ENCODE data around the gene RETREG2.

- no peak for TF ChIP-seq CTCF (IDR thresholded peaks at IDR 0.05; ENCODE audit: poor library complexity, severe bottlenecking)
- TF ChIP-seq EZH2 (IDR thresholded peaks at IDR 0.05; ENCODE audit: borderline replicate concordance, insufficient read depth, low read length, poor library complexity, severe bottlenecking) = no peak
- no peak for TF ChIP-seq POLR2AphosphoS5 (IDR thresholded peaks at IDR 0.05)
- no peak for TF ChIP-seq SMC3 (conservative IDR thresholded peaks at IDR 0.05; ENCODE audit: poor library complexity)
- no peak for TF ChIP-seq RAD21 (conservative IDR thresholded peaks at IDR 0.05)
- no peak for TF ChIP-seq EP300 (conservative IDR thresholded peaks at IDR 0.05; ENCODE audit: poor library complexity, severe bottlenecking)
- TF ChIP-seq, protein P1, sequence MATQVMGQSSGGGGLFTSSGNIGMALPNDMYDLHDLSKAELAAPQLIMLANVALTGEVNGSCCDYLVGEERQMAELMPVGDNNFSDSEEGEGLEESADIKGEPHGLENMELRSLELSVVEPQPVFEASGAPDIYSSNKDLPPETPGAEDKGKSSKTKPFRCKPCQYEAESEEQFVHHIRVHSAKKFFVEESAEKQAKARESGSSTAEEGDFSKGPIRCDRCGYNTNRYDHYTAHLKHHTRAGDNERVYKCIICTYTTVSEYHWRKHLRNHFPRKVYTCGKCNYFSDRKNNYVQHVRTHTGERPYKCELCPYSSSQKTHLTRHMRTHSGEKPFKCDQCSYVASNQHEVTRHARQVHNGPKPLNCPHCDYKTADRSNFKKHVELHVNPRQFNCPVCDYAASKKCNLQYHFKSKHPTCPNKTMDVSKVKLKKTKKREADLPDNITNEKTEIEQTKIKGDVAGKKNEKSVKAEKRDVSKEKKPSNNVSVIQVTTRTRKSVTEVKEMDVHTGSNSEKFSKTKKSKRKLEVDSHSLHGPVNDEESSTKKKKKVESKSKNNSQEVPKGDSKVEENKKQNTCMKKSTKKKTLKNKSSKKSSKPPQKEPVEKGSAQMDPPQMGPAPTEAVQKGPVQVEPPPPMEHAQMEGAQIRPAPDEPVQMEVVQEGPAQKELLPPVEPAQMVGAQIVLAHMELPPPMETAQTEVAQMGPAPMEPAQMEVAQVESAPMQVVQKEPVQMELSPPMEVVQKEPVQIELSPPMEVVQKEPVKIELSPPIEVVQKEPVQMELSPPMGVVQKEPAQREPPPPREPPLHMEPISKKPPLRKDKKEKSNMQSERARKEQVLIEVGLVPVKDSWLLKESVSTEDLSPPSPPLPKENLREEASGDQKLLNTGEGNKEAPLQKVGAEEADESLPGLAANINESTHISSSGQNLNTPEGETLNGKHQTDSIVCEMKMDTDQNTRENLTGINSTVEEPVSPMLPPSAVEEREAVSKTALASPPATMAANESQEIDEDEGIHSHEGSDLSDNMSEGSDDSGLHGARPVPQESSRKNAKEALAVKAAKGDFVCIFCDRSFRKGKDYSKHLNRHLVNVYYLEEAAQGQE (IDR thresholded peaks at IDR 0.05; ENCODE audit: borderline replicate concordance) = no peak
- TF ChIP-seq TAF1 (IDR thresholded peaks at IDR 0.05; ENCODE audit: low read depth) = no peak
These were observed 8.8 kb downstream of the RETREG2 start for GRCh38 chr2:219186754-219187456.
